Keratinocyte (primary cell): Measurements from ENCODE around the gene PDE4A. TPM values are rescaled to one million over a fixed set of nuclear protein-coding genes. Genes with fewer than 3 reads are reported as not detected.
A peak's percentile ranks its signal among the peaks of the same experiment; 100 is the strongest.

Source experiments
- DNase-seq: peaks from one replicate; pipeline ENCODE4 v3.0.0-alpha.2; 2011; ENCODE audit warnings: low read depth, missing footprints, low spot score
- FAIRE-seq: peaks from 2 replicates; lab custom pipeline; 2011; peaks lifted over from hg19 to GRCh38; lab: Jason Lieb, UNC
- H2AFZ ChIP-seq: 2 replicates; pipeline ENCODE4 v1.6.0; 2012; ENCODE audit warnings: low read length, control low read depth, inconsistent platforms; ENCODE audit not compliant: control insufficient read depth
- H3K27ac ChIP-seq: 2 replicates; pipeline ENCODE4 v1.5.1; 2011; ENCODE audit warnings: low read length; ENCODE audit not compliant: control insufficient read depth, insufficient read depth
- H3K27me3 ChIP-seq: 3 replicates; pipeline ENCODE4 v1.6.0; 2011; ENCODE audit warnings: low read length; ENCODE audit not compliant: control insufficient read depth, insufficient read depth; ENCODE audit errors: extremely low read depth
- H3K36me3 ChIP-seq, 2 experiments: 2 replicates in 1 of 2; 3 replicates in 1 of 2; pipeline ENCODE4 v1.5.1; 2011; ENCODE audit warnings: low read length in 2 of 2, mild to moderate bottlenecking in 1 of 2; ENCODE audit not compliant: control insufficient read depth in 2 of 2, insufficient read depth in 2 of 2; ENCODE audit errors: extremely low read depth in 1 of 2
- H3K4me1 ChIP-seq: 3 replicates; pipeline ENCODE4 v1.5.1; 2011; ENCODE audit warnings: low read length; ENCODE audit not compliant: control insufficient read depth, insufficient read depth; ENCODE audit errors: extremely low read depth
- H3K4me2 ChIP-seq: 3 replicates; pipeline ENCODE4 v1.6.0; 2011; ENCODE audit warnings: low read depth, low read length; ENCODE audit not compliant: control insufficient read depth, insufficient read depth; ENCODE audit errors: extremely low read depth
- H3K4me3 ChIP-seq, 3 experiments: fragments of 200-600 bp in 1 of 3; sonication (generic) in 1 of 3; 2 replicates in 2 of 3; 3 replicates in 1 of 3; pipeline ENCODE4 v1.5.1; 2011 to 2016; ENCODE audit warnings: low read length in 3 of 3, mild to moderate bottlenecking in 3 of 3, control low read depth in 2 of 3, inconsistent platforms in 1 of 3, low read depth in 1 of 3, mixed read lengths in 1 of 3, mixed run types in 1 of 3, moderate library complexity in 1 of 3; ENCODE audit not compliant: control insufficient read depth in 2 of 3, insufficient read depth in 2 of 3; ENCODE audit errors: extremely low read depth in 1 of 3
- H3K79me2 ChIP-seq: 2 replicates; pipeline ENCODE4 v1.6.0; 2012; ENCODE audit warnings: low read length; ENCODE audit not compliant: control insufficient read depth, insufficient read depth
- H3K9ac ChIP-seq: 3 replicates; pipeline ENCODE4 v1.6.0; 2011; ENCODE audit warnings: low read length; ENCODE audit not compliant: control insufficient read depth, insufficient read depth; ENCODE audit errors: extremely low read depth
- H3K9me1 ChIP-seq: 3 replicates; pipeline ENCODE4 v1.6.0; 2011; ENCODE audit warnings: low read length; ENCODE audit not compliant: control insufficient read depth, insufficient read depth; ENCODE audit errors: extremely low read depth
- H3K9me3 ChIP-seq: 2 replicates; pipeline ENCODE4 v1.5.1; 2012; ENCODE audit warnings: low read depth, low read length; ENCODE audit not compliant: control insufficient read depth
- H4K20me1 ChIP-seq: 3 replicates; pipeline ENCODE4 v1.6.0; 2011; ENCODE audit warnings: low read length; ENCODE audit not compliant: control insufficient read depth, insufficient read depth; ENCODE audit errors: extremely low read depth
- CTCF ChIP-seq, 3 experiments: IDR thresholded peaks in 1 of 3; conservative IDR thresholded peaks in 1 of 3; optimal IDR thresholded peaks in 1 of 3; 2 replicates in 2 of 3; 3 replicates in 1 of 3; pipeline versions ENCODE3 to v1.5.1; 2011; ENCODE audit warnings: low read length in 3 of 3, mild to moderate bottlenecking in 3 of 3, moderate library complexity in 2 of 3, control low read depth in 1 of 3, inconsistent platforms in 1 of 3; ENCODE audit not compliant: insufficient read depth in 2 of 3; ENCODE audit errors: extremely low read depth in 1 of 3
- EZH2 ChIP-seq: IDR thresholded peaks from one replicate; pipeline ENCODE4 v1.6.1; 2012; ENCODE audit warnings: inconsistent platforms, mild to moderate bottlenecking, low read length, moderate library complexity
- dilution Hi-C: fragments of 300-500 bp; cut with MboI; formaldehyde crosslinking; loops from one replicate; pipeline ENCODE4 v1.7.0; 2020; ENCODE audit warnings: low sequenced_read_pairs; ENCODE audit not compliant: extremely low pct_ligation_motif_present
- polyA plus RNA-seq, 5 experiments: library from polyadenylated mRNA; depleted of rRNA in 3 of 5; stranded (reverse) in 3 of 5; stranded (forward) in 1 of 5; unstranded in 1 of 5; fragments of >200 nt; gene quantifications; 1 replicate in 1 of 5; 2 replicates in 3 of 5; 3 replicates in 1 of 5; pipeline versions ENCODE4 v1.2.1 to v1.2.3, GENCODE V29; 2011 to 2012; ENCODE audit warnings: missing spikeins in 2 of 5, low read depth in 1 of 5, low replicate concordance in 1 of 5

The PDE4A gene
- polyA plus RNA-seq, 1 donor (not counting 4 experiments of a cell fraction or from before 2014, with no cell fraction given) = 0.09 TPM

GRCh38 chr19:10384580-10384979, 35.8 kb upstream of the PDE4A start:
- H4K20me1 ChIP-seq = no peaks in the 10 kb centered on the region
- H3K4me3 ChIP-seq = no peak overlapping the region
- no peak overlapping the region for H3K4me2 ChIP-seq
- FAIRE-seq (no peak), DNase-seq (no peak)
- no peak for TF ChIP-seq CTCF (optimal IDR thresholded peaks at IDR 0.05 in 1 of 3, IDR thresholded peaks at IDR 0.05 in 1 of 3, conservative IDR thresholded peaks at IDR 0.05 in 1 of 3; ENCODE audit: extremely low read depth in 1 of 3, insufficient read depth in 2 of 3, low read length in 3 of 3)
- TF ChIP-seq EZH2 = no peak
- no peaks in the 10 kb centered on the region for H3K9me1 ChIP-seq
- peaks cover 8% of the 10 kb centered on the region for H3K79me2 ChIP-seq
- H3K9me3 ChIP-seq = no peaks in the 10 kb centered on the region
- H3K36me3 ChIP-seq = peaks cover 0 to 3% of the 10 kb centered on the region in 2 experiments
- H3K27me3 ChIP-seq = no peaks in the 10 kb centered on the region
- H3K4me1 ChIP-seq = peaks cover 6% of the 10 kb centered on the region
- H3K27ac ChIP-seq = no peak overlapping the region
- dilution Hi-C loops = no loop called here
- H2AFZ ChIP-seq = no peak overlapping the region
- H3K9ac ChIP-seq = no peak overlapping the region

GRCh38 chr19:10388957-10389356, 31.4 kb upstream of the PDE4A start:
- Histone ChIP-seq H3K9ac (no peak overlapping the region), H4K20me1 (peaks cover 4% of the 10 kb centered on the region), H3K27ac (no peak overlapping the region), H3K36me3 (peaks cover 17 to 30% of the 10 kb centered on the region in 2 experiments), H3K27me3 (no peaks in the 10 kb centered on the region), H2AFZ (no peak overlapping the region), H3K9me3 (no peaks in the 10 kb centered on the region), H3K79me2 (no peaks in the 10 kb centered on the region), H3K4me2 (no peak overlapping the region), H3K4me3 (no peak overlapping the region), H3K4me1 (no peaks in the 10 kb centered on the region), H3K9me1 (no peaks in the 10 kb centered on the region)
- DNase-seq (no peak), FAIRE-seq (peak; percentile 80)
- peak; percentile 87 to 96 (median 89) for TF ChIP-seq CTCF (optimal IDR thresholded peaks at IDR 0.05 in 1 of 3, IDR thresholded peaks at IDR 0.05 in 1 of 3, conservative IDR thresholded peaks at IDR 0.05 in 1 of 3; ENCODE audit: extremely low read depth in 1 of 3, insufficient read depth in 2 of 3, low read length in 3 of 3)
- TF ChIP-seq EZH2 = no peak
- dilution Hi-C loops = no loop called here
